Ishikawa (cell line): ENCODE measurements around the gene UNC45B.

ENCODE experiments used
- CEBPB ChIP-seq: IDR thresholded peaks from 2 replicates; pipeline ENCODE4 v1.6.1; 2012
- CREB1 ChIP-seq: IDR thresholded peaks from 2 replicates; pipeline ENCODE4 v1.6.1; 2012; ENCODE audit warnings: low read depth
- EGR1 ChIP-seq: IDR thresholded peaks from 2 replicates; pipeline ENCODE4 v1.6.1; 2012
- EP300 ChIP-seq: IDR thresholded peaks from 2 replicates; pipeline ENCODE4 v1.6.1; 2012; ENCODE audit warnings: borderline replicate concordance
- FOXM1 ChIP-seq: IDR thresholded peaks from 2 replicates; pipeline ENCODE4 v1.6.1; 2012; ENCODE audit warnings: low read depth, borderline replicate concordance
- MAX ChIP-seq: IDR thresholded peaks from 2 replicates; pipeline ENCODE4 v1.6.1; 2012
- NFIC ChIP-seq: IDR thresholded peaks from 2 replicates; pipeline ENCODE4 v1.6.1; 2012
- RAD21 ChIP-seq: IDR thresholded peaks from 2 replicates; pipeline ENCODE4 v1.6.1; 2012; ENCODE audit warnings: low read depth
- REST ChIP-seq: IDR thresholded peaks from 2 replicates; pipeline ENCODE4 v1.6.1; 2012; ENCODE audit warnings: low read depth, mild to moderate bottlenecking
- TAF1 ChIP-seq: IDR thresholded peaks from 2 replicates; pipeline ENCODE4 v1.6.1; 2012; ENCODE audit warnings: low read depth, mild to moderate bottlenecking
- TCF12 ChIP-seq: IDR thresholded peaks from 2 replicates; pipeline ENCODE4 v1.6.1; 2012; ENCODE audit warnings: low read depth
- TEAD4 ChIP-seq: IDR thresholded peaks from 2 replicates; pipeline ENCODE4 v1.6.1; 2012
- YY1 ChIP-seq: IDR thresholded peaks from 2 replicates; pipeline ENCODE4 v1.6.1; 2012; ENCODE audit warnings: low read depth
- ZBTB7A ChIP-seq: IDR thresholded peaks from 2 replicates; pipeline ENCODE4 v1.6.1; 2012; ENCODE audit warnings: low read depth
- TF ChIP-seq, protein P1 (sequence below): IDR thresholded peaks from 2 replicates; pipeline ENCODE4 v1.6.1; 2012

Gene UNC45B

GRCh38 chr17:35155246-35155645 lies 7.6 kb downstream of the UNC45B start:
- no peak for TF ChIP-seq FOXM1
- TF ChIP-seq MAX: no peak
- no peak for TF ChIP-seq REST
- TF ChIP-seq EGR1: no peak
- no peak for TF ChIP-seq RAD21
- no peak for TF ChIP-seq NFIC
- TF ChIP-seq TAF1: no peak
- TF ChIP-seq, protein P1, sequence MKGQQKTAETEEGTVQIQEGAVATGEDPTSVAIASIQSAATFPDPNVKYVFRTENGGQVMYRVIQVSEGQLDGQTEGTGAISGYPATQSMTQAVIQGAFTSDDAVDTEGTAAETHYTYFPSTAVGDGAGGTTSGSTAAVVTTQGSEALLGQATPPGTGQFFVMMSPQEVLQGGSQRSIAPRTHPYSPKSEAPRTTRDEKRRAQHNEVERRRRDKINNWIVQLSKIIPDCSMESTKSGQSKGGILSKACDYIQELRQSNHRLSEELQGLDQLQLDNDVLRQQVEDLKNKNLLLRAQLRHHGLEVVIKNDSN: no peak
- TF ChIP-seq CREB1: no peak
- no peak for TF ChIP-seq TEAD4
- no peak for TF ChIP-seq CEBPB

DNA sequence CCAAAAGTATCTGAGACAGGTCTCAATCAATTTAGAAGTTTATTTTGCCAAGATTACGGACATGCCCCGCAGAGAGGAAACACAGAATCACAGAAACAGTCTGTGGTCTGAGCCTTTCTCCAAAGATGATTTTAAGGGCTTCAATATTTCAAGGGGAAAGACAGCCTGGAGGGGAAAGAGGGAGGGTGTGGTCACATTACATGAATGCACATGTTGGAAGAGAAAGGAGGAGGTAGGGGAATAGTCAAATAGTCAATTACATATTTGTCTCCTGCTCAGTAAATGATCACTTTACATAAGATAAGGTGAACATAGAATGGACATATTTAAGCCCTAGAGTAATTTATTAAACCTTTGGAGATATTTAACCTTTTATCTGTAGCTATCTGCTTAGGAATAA lies 12.3 kb downstream of the UNC45B start:
- TF ChIP-seq FOXM1 (no peak), YY1 (no peak), MAX (no peak), CREB1 (no peak), TAF1 (no peak), NFIC (no peak), EP300 (no peak), TEAD4 (no peak), TCF12 (no peak), CEBPB (no peak), ZBTB7A (no peak), RAD21 (no peak), EGR1 (no peak), REST (no peak)
- TF ChIP-seq, protein P1: no peak

DNA sequence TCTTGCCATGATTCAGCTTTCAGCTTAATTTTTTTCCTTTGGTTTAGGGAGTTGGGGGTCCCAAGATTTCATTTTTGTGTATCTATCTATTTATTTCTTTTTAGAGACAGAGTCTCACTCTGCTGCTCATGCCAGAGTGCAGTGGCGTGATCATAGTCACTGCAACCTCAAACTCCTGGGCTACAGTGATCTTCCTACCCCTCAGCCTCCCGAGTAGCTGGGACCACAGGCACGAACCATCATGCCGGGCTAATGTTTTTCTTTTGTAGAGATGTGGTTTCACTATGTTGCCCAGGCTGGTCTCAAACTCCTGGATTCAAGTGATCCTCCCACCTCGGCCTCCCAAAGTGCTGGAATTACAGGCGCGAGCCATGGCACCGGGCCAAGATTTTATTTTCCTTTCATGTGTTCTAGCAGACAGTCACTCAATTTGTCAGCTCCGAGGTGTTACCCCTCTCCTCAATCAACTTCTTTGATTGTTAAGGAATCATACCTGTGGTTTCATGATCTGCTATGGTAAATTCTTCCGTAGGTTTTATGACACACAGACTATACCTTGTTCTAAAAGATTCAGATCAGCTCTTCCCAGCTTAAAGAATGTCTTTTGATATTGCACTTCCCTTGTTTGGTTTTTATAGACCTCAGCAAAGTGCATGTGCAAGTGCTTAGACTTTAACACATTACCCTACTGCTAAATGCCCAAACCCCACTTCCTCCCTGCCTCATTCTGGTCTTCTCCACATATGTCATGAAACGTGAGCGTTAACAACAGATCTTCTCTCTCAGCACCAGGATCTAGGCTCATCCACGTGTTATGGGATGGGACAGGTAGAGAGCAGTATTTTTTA lies 13.0 kb downstream of the UNC45B start:
- TF ChIP-seq NFIC (no peak), REST (no peak), RAD21 (no peak), TAF1 (no peak), ZBTB7A (no peak), EP300 (no peak), EGR1 (no peak), CREB1 (no peak), CEBPB (no peak), TEAD4 (no peak), MAX (no peak)
- TF ChIP-seq, protein P1: no peak

DNA sequence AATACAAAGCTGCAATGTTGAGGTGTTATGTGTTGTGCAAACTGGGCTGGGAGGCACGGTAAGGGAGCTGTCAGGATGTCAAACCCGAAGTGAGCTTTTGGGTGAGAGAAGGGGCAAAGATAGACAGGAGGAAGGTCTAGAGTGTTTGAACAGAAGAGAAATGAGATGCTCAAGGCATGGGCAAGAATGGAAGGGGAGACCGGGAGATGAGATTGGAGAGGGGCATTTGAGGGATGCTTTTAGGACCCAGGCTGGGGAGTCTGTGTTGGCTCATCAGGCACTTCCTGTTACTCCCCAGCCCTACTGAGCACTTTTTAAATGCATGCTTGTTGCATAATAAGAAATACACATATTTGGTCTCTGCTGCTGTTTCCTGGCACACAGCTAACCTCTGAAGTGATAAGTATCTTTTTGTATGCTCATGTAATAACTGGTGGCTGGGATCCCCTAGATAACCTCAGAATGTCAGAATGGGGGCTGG lies 13.7 kb downstream of the UNC45B start:
- no peak for TF ChIP-seq TEAD4
- no peak for TF ChIP-seq EGR1
- no peak for TF ChIP-seq EP300
- no peak for TF ChIP-seq REST
- no peak for TF ChIP-seq MAX
- no peak for TF ChIP-seq ZBTB7A
- TF ChIP-seq NFIC: no peak
- TF ChIP-seq TAF1: no peak
- TF ChIP-seq FOXM1: no peak
- no peak for TF ChIP-seq CEBPB
- TF ChIP-seq, protein P1: no peak
- no peak for TF ChIP-seq TCF12
- TF ChIP-seq YY1: no peak
- TF ChIP-seq RAD21: no peak
- no peak for TF ChIP-seq CREB1
